Mononuclear cell (primary cell): ENCODE data around the gene PDE4A. TPM values are rescaled to one million over a fixed set of nuclear protein-coding genes. Genes with fewer than 3 reads are reported as not detected.
"Not testable (repeated sequence)": the region's sequence is repeated elsewhere in the genome, so short reads cannot be mapped to it uniquely, and the experiment has no call there.

Experiments
- H3K27me3 ChIP-seq: 2 replicates; pipeline ENCODE4 v1.6.0; 2011; ENCODE audit warnings: low read length, control low read depth; ENCODE audit not compliant: insufficient read depth
- H3K4me1 ChIP-seq: 2 replicates; pipeline ENCODE4 v1.5.1; 2011; ENCODE audit warnings: mild to moderate bottlenecking, low read length, control low read depth; ENCODE audit not compliant: insufficient read depth
- H3K4me3 ChIP-seq: 2 replicates; pipeline ENCODE4 v1.5.1; 2011; ENCODE audit warnings: mild to moderate bottlenecking, low read length, moderate library complexity
- H3K9me3 ChIP-seq: 2 replicates; pipeline ENCODE4 v1.5.1; 2011; ENCODE audit warnings: low read depth, mild to moderate bottlenecking, control low read depth, low read length
- total RNA-seq: library from RNA; depleted of rRNA; stranded (reverse); fragments of >200 nt; gene quantifications from one replicate; pipeline ENCODE4 v1.2.3, GENCODE V29; 2012

PDE4A gene
- total RNA-seq, 1 donor, result 7.2 TPM

DNA sequence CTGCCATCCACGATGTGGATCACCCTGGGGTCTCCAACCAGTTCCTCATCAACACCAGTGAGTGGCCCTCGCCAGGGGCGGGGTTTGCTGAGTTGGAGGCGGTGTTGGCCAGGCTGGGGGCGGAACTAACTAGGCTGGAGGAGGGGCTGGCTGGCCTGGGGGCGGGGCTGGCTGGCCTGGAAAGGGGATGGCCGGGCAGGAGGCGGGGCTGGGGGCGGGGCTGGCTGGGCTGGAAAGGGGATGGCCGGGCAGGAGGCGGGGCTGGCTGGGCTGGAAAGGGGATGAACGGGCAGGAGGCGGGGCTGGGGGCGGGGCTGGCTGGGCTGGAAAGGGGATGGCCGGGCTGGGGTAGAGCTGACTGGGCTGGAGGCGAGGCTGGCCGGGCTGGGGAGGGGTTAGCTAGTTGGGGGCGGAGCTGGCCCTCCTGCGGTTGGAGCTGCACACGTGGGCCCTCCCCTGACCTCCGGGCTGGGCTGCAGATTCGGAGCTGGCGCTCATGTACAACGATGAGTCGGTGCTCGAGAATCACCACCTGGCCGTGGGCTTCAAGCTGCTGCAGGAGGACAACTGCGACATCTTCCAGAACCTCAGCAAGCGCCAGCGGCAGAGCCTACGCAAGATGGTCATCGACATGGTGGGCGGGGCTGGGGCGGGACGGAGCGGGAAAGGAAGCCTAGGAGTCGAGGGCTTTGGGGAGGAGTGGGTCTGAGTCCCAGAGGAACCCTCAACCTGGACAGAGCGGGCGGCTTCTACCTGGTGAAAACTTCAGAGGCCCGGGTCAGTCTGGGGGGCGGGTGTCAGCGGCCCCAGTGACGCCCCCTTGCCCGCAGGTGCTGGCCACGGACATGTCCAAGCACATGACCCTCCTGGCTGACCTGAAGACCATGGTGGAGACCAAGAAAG lies 41.0 kb downstream of the PDE4A start:
- H3K27me3 ChIP-seq, result no peaks in the 10 kb centered on the region
- H3K4me1 ChIP-seq, result peaks cover 7% of the 10 kb centered on the region
- H3K9me3 ChIP-seq, result no peaks in the 10 kb centered on the region
- no peak overlapping the region for H3K4me3 ChIP-seq

DNA sequence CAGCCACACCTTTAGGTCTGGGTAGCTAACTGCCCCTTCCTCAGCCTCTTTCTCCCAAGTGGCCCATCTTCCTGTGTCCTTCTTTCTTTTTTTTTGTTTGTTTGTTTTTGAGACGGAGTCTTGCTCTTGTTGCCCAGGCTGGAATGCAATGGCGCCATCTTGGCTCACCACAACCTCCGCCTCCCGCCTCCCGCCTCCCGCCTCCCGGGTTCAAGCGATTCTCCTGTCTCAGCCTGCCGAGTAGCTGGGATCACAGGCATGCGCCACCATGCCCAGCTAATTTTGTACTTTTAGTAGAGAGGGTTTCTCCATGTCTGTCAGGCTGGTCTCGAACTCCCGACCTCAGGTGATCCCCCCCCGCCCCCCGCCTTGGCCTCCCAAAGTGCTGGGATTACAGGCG lies 41.7 kb downstream of the PDE4A start:
- H3K27me3 ChIP-seq, result not testable (repeated sequence)

DNA sequence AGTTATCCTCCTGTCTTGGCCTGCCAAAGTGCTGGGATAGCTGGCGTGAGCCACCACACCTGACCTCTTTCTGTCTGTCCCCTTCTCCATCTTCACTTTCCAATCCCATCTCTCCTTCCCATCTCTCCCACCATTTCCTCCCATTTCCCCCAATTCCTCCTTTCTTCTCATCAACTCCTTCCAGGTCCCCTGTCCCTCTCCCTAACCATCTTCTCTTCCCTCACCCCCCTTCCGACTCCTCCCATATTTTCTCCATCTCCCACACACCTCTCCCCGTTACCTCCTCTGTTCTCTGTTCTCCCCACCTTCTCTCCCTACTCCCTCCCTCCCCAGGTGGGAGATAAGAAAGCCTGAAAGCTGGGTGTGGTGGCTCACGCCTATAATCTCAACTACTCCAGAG lies 42.2 kb downstream of the PDE4A start:
- Histone ChIP-seq H3K9me3 (no peaks in the 10 kb centered on the region), H3K4me1 (peaks cover 7% of the 10 kb centered on the region), H3K4me3 (no peak overlapping the region), H3K27me3 (no peaks in the 10 kb centered on the region)

More for the DNA sequence above, 41.7 kb downstream of the PDE4A start:
- H3K4me3 ChIP-seq, H3K9me3 ChIP-seq, H3K4me1 ChIP-seq: not testable (repeated sequence)

DNA sequence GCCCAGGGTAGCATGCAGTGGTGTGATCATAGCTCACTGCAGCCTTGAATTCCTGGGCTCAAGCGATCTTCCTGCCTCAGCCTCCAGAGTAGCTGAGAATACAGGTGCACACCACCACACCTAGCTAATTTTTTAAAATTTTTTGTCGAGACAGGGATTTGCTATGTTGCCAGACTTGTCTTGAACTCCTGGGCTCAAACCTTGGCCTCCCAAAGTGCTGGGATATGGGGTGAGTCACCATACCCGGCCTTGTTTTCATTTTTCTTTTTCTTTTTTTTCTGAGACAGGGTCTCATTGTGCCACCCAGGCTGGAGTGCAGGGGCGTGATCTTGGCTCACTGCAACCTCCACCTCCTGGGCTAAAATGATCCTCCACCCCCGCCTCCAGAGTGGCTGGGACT lies 44.1 kb downstream of the PDE4A start:
- no peaks in the 10 kb centered on the region for H3K27me3 ChIP-seq
- H3K4me1 ChIP-seq, result peaks cover 7% of the 10 kb centered on the region
- no peaks in the 10 kb centered on the region for H3K9me3 ChIP-seq
- H3K4me3 ChIP-seq, result no peak overlapping the region

DNA sequence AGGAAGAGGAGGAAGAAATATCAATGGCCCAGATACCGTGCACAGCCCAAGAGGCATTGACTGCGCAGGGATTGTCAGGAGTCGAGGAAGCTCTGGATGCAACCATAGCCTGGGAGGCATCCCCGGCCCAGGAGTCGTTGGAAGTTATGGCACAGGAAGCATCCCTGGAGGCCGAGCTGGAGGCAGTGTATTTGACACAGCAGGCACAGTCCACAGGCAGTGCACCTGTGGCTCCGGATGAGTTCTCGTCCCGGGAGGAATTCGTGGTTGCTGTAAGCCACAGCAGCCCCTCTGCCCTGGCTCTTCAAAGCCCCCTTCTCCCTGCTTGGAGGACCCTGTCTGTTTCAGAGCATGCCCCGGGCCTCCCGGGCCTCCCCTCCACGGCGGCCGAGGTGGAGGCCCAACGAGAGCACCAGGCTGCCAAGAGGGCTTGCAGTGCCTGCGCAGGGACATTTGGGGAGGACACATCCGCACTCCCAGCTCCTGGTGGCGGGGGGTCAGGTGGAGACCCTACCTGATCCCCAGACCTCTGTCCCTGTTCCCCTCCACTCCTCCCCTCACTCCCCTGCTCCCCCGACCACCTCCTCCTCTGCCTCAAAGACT lies 46.9 kb downstream of the PDE4A start:
- no peaks in the 10 kb centered on the region for H3K4me1 ChIP-seq

DNA sequence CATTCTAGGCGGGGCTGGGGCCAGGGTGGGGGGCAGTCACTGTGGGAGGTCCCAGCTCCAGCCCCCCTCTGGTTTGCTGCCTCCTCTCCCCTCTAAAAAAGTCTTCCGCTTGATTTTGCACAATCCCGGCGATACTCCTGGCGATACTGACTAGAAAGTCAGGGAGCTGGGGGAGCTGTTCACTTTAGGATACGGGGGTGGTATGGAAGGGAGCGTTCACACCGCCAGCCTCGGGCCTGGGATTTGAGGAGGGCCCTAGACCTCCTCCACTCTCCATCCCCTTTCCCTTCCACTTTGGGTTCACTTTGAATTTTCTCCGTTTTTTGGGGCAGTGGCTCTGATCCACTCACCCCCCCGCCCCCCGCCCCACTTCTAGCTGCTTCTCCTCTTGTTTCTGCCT lies 47.8 kb downstream of the PDE4A start:
- H3K4me1 ChIP-seq, result no peaks in the 10 kb centered on the region
- H3K9me3 ChIP-seq, result no peaks in the 10 kb centered on the region
- H3K27me3 ChIP-seq, result no peaks in the 10 kb centered on the region
- no peak overlapping the region for H3K4me3 ChIP-seq

More for the DNA sequence above, 46.9 kb downstream of the PDE4A start:
- Histone ChIP-seq H3K4me3 (no peak overlapping the region), H3K9me3 (no peaks in the 10 kb centered on the region), H3K27me3 (no peaks in the 10 kb centered on the region)

DNA sequence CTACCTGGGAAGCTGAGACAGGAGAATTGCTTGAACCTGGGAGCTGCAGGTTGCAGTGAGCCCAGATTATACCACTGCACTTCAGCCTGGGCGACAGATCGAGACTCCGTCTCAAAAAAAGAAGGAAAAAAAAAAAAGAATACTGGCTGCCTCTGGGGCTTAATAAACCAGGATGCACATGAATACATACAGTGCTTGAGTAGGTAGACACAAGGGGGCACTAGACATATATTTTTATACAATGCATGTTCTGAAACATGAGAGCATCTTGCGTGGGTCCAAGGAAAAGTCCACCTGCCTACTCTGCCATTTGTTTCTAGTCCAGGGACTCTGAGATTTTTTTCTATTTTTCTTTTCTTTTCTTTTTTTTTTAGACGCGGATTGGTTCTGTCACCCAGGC lies 51.6 kb downstream of the PDE4A start:
- Histone ChIP-seq H3K9me3 (no peaks in the 10 kb centered on the region), H3K27me3 (no peaks in the 10 kb centered on the region), H3K4me3 (no peak overlapping the region), H3K4me1 (no peaks in the 10 kb centered on the region)

DNA sequence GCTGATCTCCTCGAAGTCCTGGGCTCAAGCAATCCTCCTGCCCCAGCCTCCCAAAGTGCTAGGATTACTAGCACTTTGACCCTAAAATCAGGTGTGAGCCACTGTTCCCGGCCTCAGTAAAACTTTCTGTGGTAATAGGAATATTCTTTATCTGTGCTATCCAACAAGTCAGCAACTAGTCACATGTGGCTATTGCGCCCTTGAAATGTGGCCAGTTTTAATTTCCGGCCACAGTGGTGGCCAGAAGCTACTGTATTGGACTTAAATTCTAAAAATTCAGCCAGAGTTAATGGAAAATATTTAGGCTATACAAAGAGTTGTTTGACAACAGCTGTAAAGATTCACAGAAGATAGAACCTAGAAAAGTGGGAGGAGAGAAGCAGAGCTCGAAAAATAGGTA lies 52.9 kb downstream of the PDE4A start:
- H3K27me3 ChIP-seq, result no peaks in the 10 kb centered on the region

DNA sequence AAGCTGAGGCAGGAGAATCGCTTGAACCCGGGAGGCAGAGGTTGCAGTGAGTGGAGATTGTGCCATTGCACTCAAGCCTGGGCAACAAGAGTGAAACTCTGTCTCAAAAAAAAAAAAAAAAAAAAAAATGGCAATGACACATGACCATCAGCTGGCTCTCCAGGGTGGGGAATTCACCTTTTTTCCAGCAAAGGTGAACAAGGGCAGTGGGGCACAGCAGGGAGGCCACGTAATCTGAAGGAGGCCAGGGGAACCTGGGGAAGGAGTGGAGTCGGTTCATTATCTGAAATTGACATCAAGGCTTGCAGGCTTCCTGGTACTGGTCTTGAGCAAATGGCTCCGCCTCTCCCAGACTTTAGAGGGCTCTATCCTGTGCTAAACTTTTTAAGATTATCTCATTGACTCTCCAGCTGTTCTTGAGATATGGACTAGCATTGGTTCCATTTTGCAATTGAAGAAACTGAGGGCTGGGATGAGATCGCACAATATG lies 54.7 kb downstream of the PDE4A start:
- peaks cover 13% of the 10 kb centered on the region for H3K4me1 ChIP-seq
- H3K9me3 ChIP-seq, result no peaks in the 10 kb centered on the region
- H3K4me3 ChIP-seq, result no peak overlapping the region
- H3K27me3 ChIP-seq, result no peaks in the 10 kb centered on the region

More for the DNA sequence above, 52.9 kb downstream of the PDE4A start:
- Histone ChIP-seq H3K4me1 (peaks cover under 1% of the 10 kb centered on the region), H3K9me3 (no peaks in the 10 kb centered on the region), H3K4me3 (no peak overlapping the region)

DNA sequence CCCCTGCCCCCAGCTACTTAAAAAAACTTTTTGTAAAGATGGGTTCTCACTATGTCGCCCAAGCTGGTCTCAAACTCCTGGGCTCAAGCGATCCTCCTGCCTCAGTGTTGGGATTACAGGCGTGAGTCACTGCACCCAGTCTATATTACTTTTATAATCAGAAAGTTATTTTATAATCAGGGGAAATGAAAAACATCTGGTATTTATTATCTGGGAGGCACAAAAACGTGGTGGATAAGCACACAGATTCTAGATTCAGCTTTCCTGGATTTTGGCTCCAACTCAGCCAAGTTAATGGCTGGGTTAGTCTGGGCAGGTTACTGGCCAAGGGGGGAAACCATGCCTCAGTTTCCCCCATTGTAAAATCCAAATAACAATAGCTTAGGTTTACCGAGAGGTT lies 58.1 kb downstream of the PDE4A start:
- no peaks in the 10 kb centered on the region for H3K9me3 ChIP-seq
- no peak overlapping the region for H3K4me3 ChIP-seq
- no peaks in the 10 kb centered on the region for H3K27me3 ChIP-seq
- peaks cover 17% of the 10 kb centered on the region for H3K4me1 ChIP-seq

DNA sequence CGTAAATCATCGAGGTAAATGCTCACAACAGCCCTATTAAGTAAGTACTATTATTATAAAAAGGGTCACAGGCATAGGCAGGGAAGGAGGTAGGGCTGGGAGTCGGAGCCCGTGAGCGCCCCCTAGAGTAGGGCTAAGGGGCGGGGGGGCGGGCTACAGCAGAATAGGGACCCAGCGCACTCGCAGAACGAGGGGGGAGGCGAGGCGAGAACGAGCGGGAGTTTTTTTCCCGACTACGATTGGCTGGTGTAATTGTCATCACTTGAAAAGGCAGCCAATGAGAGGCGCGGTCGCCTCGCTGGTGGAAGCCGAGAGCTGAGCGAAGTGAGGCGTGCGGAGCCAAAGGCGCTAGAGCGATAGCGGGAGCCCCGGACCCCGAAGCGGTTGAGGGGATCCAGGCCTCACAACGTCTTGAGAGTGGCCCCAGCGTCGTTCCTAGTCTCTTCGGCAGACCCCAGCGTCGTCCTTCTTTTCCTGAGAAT lies 58.6 kb downstream of the PDE4A start:
- no peak overlapping the region for H3K4me3 ChIP-seq
- H3K27me3 ChIP-seq, result no peaks in the 10 kb centered on the region
- peaks cover 20% of the 10 kb centered on the region for H3K4me1 ChIP-seq
- no peaks in the 10 kb centered on the region for H3K9me3 ChIP-seq

DNA sequence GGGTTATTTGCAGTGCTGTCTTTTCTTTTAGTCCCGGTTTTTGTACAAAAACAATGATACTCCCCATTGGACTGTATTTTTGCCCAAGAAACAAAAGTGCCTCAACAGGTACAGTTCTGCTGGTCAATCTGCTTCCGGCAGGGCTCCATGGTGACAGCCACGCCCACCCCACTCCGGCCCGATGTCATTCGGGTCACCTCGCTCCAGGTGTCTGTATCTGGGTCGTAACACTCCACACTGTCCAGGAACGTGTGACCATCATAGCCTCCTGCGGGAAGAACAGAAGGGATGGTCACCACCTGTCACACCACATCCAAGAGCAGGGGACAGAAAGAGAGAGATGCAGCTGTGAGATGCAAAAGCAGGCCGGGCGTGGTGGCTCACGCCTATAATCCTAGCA lies 66.2 kb downstream of the PDE4A start:
- H3K4me3 ChIP-seq, result no peak overlapping the region
- H3K9me3 ChIP-seq, result no peaks in the 10 kb centered on the region
- no peaks in the 10 kb centered on the region for H3K27me3 ChIP-seq
- peaks cover 6% of the 10 kb centered on the region for H3K4me1 ChIP-seq

DNA sequence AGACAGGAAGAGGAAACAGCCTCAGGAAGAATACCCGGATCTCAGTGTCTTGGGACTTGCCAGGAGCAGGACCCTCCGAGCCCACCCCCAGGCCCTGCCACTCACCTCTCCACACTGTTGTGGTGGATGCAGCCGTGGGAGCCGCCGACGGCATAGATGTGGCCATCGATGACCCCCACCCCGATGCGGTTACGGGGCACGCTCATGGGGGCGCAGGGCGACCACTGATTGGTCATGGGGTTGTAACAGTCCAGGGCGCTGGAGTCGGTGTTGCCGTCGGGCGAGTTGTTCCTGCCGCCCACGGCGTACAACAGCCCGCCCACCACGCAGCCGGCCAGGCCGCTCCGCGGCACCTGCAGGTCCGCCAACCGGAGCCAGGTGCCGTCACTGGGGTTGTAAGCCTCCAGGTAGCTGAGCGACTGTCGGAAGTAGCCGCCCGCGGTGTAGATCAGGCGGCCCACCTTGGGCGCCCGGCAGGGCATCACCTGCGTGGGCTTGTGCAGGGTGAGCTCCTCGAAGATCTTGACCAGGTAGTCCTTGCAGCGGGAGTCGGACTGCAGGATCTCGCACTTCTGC lies 71.2 kb downstream of the PDE4A start:
- no peak overlapping the region for H3K4me3 ChIP-seq
- H3K27me3 ChIP-seq, result no peaks in the 10 kb centered on the region
- no peaks in the 10 kb centered on the region for H3K9me3 ChIP-seq
- H3K4me1 ChIP-seq, result no peaks in the 10 kb centered on the region

DNA sequence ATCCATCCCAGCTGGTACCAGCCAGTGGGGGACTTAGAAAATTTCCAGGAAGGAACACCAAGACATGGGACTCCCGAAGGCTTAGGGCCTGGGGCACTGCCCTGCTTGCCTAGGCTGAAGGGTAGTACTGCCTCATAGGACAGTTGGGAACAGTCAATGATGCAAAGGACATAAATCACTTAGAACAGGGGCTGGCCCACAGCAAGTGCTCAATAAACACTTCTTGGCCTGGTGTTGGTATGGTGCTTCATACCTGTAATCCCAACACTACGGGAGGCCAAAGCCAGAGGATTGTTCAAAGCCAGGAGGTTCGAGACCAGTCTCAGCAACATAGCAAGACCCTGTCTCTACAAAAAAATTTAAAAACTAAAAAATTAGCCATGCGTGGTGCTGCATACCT lies 77.0 kb downstream of the PDE4A start:
- no peaks in the 10 kb centered on the region for H3K9me3 ChIP-seq
- no peak overlapping the region for H3K4me3 ChIP-seq
- H3K27me3 ChIP-seq, result no peaks in the 10 kb centered on the region
- peaks cover 27% of the 10 kb centered on the region for H3K4me1 ChIP-seq

DNA sequence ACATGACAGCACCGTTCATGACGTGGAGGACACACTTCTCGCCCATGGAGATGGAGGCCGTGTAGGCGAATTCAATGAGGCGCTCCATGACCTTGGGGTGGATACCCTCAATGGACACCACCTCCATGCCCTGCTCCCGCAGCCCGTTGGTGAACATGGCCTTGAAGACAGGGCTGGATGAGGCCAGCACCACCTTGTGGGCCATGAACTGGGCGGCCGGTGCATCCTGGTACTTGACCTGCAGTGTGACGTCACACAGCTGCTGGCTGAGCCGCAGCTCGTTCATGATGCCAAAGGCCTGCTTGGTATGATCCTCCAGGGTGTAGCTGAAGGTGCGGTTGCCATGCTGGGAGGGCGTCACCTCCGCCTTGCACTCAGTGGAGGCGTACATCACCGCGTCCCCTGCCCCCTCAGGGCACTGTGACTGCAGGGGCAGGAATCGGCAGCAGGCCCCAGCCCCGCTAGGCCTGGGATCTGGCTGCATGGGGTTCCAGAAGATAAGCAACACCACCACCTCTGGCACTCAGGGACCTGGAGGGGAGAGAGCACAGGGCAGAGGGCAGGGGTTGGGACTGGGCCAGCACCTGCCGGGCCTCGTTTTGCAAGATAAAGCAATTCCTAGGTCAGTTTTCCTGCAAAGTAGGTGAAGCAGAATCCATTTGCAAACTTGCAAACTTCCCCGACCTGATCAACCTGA lies 79.4 kb downstream of the PDE4A start:
- Histone ChIP-seq H3K9me3 (no peaks in the 10 kb centered on the region), H3K4me3 (no peak overlapping the region), H3K27me3 (no peaks in the 10 kb centered on the region), H3K4me1 (peaks cover 32% of the 10 kb centered on the region)
